Measurements from ENCODE around the gene ABCC1.

DNA sequence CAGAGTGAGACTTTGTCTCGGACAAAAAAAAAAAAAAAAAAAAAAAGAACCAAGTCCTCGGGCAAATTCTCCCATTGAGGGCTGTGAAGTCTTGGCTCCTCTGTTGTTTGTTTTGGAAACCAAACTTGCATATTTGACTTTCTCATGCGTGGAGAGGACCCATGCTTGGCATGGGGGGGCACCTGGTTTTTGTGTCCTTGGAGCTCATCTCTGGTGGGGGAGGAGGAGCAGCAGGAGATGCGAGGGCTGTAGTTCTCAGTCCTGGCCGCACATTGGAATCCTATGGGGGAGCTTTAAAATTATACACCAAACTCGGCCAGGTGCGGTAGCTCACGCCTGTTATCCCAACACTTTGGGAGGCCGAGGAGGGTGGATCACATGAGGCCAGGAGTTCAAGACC lies 199.3 kb downstream of the ABCC1 start:
- TF ChIP-seq, protein P1, sequence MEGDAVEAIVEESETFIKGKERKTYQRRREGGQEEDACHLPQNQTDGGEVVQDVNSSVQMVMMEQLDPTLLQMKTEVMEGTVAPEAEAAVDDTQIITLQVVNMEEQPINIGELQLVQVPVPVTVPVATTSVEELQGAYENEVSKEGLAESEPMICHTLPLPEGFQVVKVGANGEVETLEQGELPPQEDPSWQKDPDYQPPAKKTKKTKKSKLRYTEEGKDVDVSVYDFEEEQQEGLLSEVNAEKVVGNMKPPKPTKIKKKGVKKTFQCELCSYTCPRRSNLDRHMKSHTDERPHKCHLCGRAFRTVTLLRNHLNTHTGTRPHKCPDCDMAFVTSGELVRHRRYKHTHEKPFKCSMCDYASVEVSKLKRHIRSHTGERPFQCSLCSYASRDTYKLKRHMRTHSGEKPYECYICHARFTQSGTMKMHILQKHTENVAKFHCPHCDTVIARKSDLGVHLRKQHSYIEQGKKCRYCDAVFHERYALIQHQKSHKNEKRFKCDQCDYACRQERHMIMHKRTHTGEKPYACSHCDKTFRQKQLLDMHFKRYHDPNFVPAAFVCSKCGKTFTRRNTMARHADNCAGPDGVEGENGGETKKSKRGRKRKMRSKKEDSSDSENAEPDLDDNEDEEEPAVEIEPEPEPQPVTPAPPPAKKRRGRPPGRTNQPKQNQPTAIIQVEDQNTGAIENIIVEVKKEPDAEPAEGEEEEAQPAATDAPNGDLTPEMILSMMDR (IDR thresholded peaks at IDR 0.05; ENCODE audit: borderline replicate concordance, extremely low read depth, low read length, poor library complexity, severe bottlenecking) = no peak
- no peak for TF ChIP-seq EZH2 (IDR thresholded peaks at IDR 0.05; ENCODE audit: borderline replicate concordance, low read depth, low read length, severe bottlenecking)

Measured in DND-41 (cell line).